Osteoblast (primary cell): ENCODE data around the gene NOXA1. TPM values are rescaled to one million over a fixed set of nuclear protein-coding genes. Genes with fewer than 3 reads are reported as not detected.

Experiments used
- DNase-seq: peaks from one replicate; pipeline ENCODE4 v3.0.0; 2011; ENCODE audit warnings: low spot score, mixed read lengths; ENCODE audit not compliant: insufficient read length; ENCODE audit errors: missing footprints
- H2AFZ ChIP-seq: 2 replicates; pipeline ENCODE4 v1.6.0; 2011; ENCODE audit warnings: mild to moderate bottlenecking, low read length
- H3K27ac ChIP-seq: 2 replicates; pipeline ENCODE4 v1.5.1; 2011; ENCODE audit warnings: mild to moderate bottlenecking, low read depth, low read length, moderate library complexity
- H3K27me3 ChIP-seq: 2 replicates; pipeline ENCODE4 v1.6.0; 2012; ENCODE audit warnings: mild to moderate bottlenecking, control low read depth, inconsistent platforms, low read length, moderate library complexity; ENCODE audit not compliant: insufficient read depth
- H3K36me3 ChIP-seq: 2 replicates; pipeline ENCODE4 v1.5.1; 2011; ENCODE audit warnings: mild to moderate bottlenecking, low read length, control low read depth, moderate library complexity; ENCODE audit not compliant: insufficient read depth
- H3K4me1 ChIP-seq: 2 replicates; pipeline ENCODE4 v1.5.1; 2011; ENCODE audit warnings: mild to moderate bottlenecking, low read length, control low read depth, moderate library complexity; ENCODE audit not compliant: insufficient read depth
- H3K4me2 ChIP-seq: 2 replicates; pipeline ENCODE4 v1.6.0; 2011; ENCODE audit warnings: mild to moderate bottlenecking, low read length; ENCODE audit not compliant: insufficient read depth
- H3K4me3 ChIP-seq: fragments of 200-600 bp; sonication (generic); 3 replicates; pipeline ENCODE4 v1.5.1; 2012; ENCODE audit warnings: mild to moderate bottlenecking, low read length, inconsistent platforms; ENCODE audit not compliant: insufficient read depth
- H3K79me2 ChIP-seq: 2 replicates; pipeline ENCODE4 v1.6.0; 2012; ENCODE audit warnings: mild to moderate bottlenecking, low read length, control low read depth, inconsistent platforms; ENCODE audit not compliant: insufficient read depth
- H3K9me3 ChIP-seq: 2 replicates; pipeline ENCODE4 v1.5.1; 2011; ENCODE audit warnings: low read depth, low read length, control low read depth
- H4K20me1 ChIP-seq: 2 replicates; pipeline ENCODE4 v1.6.0; 2012; ENCODE audit warnings: mild to moderate bottlenecking, low read length, control low read depth; ENCODE audit not compliant: insufficient read depth
- total RNA-seq: library from RNA; depleted of rRNA; stranded (reverse); fragments of >200 nt; gene quantifications from 2 replicates; pipeline ENCODE4 v1.2.3, GENCODE V29; 2012
- TF ChIP-seq, protein P1 (sequence below): IDR thresholded peaks from 2 replicates; pipeline ENCODE4 v1.5.1; 2011; ENCODE audit warnings: mild to moderate bottlenecking, low read depth, low read length, moderate library complexity; ENCODE audit errors: extremely low read depth

The NOXA1 gene
- total RNA-seq, 1 donor, result 0.36 TPM

DNA sequence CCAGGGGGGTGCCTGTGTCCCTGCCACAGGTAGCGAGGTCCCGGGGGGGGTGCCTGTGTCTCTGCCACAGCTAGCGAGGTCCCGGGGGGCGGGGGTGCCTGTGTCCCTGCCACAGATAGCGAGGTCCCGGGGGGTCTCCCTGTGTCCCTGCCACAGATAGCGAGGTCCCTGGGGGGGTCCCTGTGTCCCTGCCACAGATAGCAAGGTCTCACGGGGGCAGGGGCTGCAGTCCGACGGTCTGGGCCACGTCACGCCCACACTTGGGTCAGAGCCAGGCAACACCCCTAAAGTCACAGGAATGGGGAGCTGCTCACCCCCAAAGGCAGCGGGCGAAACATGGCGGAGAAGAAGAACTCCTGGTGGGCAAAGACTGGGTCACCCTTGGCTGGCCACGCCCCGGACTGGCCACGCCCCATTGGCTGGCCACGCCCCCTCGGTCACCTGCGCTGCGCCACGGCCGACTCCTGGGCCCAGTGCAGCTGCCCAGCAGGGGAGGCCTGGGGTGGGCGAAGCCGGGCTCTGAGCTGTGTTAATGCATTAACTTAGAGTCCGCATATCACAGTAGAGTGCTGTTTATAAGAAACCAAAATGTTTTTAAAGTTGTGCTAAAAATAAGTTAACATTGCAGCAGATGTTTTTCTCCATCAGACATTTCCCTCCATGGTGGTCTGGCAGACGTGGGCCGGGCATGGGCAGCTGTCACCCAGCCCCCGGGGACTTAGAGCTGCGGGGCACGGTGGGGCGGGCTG is 7.0 kb downstream of the NOXA1 start:
- Histone ChIP-seq H3K4me1 (no peaks in the 10 kb centered on the region), H2AFZ (no peak overlapping the region), H4K20me1 (no peaks in the 10 kb centered on the region), H3K4me2 (no peak overlapping the region), H3K79me2 (no peaks in the 10 kb centered on the region), H3K9me3 (no peaks in the 10 kb centered on the region), H3K36me3 (no peaks in the 10 kb centered on the region), H3K4me3 (no peak overlapping the region), H3K27ac (no peak overlapping the region), H3K27me3 (no peaks in the 10 kb centered on the region)
- DNase-seq, result peak; percentile 74
- TF ChIP-seq, protein P1, sequence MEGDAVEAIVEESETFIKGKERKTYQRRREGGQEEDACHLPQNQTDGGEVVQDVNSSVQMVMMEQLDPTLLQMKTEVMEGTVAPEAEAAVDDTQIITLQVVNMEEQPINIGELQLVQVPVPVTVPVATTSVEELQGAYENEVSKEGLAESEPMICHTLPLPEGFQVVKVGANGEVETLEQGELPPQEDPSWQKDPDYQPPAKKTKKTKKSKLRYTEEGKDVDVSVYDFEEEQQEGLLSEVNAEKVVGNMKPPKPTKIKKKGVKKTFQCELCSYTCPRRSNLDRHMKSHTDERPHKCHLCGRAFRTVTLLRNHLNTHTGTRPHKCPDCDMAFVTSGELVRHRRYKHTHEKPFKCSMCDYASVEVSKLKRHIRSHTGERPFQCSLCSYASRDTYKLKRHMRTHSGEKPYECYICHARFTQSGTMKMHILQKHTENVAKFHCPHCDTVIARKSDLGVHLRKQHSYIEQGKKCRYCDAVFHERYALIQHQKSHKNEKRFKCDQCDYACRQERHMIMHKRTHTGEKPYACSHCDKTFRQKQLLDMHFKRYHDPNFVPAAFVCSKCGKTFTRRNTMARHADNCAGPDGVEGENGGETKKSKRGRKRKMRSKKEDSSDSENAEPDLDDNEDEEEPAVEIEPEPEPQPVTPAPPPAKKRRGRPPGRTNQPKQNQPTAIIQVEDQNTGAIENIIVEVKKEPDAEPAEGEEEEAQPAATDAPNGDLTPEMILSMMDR, result no peak

DNA sequence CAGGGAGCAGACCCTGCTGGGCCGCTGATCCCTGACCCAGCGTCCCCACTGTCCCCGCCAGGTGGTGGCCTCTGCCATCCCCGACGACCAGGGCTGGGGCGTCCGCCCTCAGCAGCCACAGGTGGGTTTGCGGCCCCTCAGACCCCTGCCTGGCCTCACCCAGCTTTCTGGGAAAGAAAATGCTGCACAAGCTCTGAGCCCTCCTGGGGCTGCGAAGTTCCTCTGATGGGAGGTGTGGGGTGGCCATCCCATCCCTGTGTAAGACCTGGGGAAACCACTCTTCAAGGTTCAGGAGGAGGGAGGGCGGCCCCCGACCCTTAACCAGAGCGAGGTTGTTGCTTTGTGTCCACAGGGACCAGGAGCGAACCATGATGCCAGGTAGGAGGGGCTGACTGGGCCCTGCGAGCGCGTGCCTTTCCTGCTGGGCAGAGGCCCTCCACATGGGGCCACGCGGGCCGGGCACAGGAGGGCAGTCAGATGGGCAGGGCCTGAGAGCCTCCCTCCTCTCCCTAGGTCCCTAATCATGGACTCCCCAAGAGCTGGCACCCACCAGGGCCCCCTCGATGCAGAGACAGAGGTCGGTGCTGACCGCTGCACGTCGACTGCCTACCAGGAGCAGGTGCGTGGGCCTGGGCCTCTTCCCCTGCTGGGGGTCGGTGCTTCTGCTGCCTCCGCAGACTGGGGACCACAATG is 7.7 kb downstream of the NOXA1 start:
- Histone ChIP-seq H3K4me1 (peaks cover 3% of the 10 kb centered on the region), H3K36me3 (no peaks in the 10 kb centered on the region), H3K4me3 (no peak overlapping the region), H4K20me1 (no peaks in the 10 kb centered on the region), H3K9me3 (no peaks in the 10 kb centered on the region), H2AFZ (no peak overlapping the region), H3K79me2 (no peaks in the 10 kb centered on the region), H3K27ac (no peak overlapping the region), H3K27me3 (no peaks in the 10 kb centered on the region), H3K4me2 (no peak overlapping the region)
- TF ChIP-seq, protein P1, result no peak
- no peak for DNase-seq

DNA sequence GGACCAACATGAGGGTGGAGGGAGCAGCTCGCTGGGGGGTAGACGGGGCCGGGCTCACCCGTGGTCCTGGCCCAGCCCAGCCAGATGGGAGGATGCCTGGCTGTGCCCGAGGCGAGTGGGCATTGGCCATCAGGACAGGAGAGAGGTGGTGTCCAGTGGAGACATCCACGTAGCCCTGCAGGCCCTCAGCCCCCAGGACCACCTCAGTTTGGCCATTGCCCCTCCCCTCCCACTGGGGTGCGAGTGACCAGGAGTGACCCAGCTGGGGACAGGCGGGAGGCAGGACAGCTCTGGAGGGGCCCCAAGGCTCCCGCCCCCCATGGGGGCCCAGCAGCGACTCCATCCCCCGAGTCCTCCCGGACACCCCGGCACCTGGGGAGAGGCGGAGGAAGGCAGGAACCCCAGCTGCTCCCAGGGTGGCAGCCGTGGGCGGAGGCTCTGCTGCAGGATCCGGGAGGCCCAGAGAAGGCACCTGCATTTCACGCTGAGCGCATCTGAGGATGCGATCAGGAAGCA is 8.3 kb downstream of the NOXA1 start:
- Histone ChIP-seq H3K9me3 (no peaks in the 10 kb centered on the region), H2AFZ (no peak overlapping the region), H3K79me2 (no peaks in the 10 kb centered on the region), H3K4me2 (no peak overlapping the region), H3K27me3 (no peaks in the 10 kb centered on the region), H3K27ac (no peak overlapping the region), H3K4me3 (no peak overlapping the region), H4K20me1 (no peaks in the 10 kb centered on the region), H3K36me3 (no peaks in the 10 kb centered on the region), H3K4me1 (peaks cover 8% of the 10 kb centered on the region)
- TF ChIP-seq, protein P1, result no peak
- DNase-seq, result peak; percentile 84
